NCI-H128 (cell line): ENCODE results near the gene RALGAPA2.

Experiments used
- DNase-seq: peaks from one replicate; lab custom pipeline; 2025; ENCODE audit not compliant: unreplicated experiment; lab: John Stamatoyannopoulos, UW

The RALGAPA2 gene

DNA sequence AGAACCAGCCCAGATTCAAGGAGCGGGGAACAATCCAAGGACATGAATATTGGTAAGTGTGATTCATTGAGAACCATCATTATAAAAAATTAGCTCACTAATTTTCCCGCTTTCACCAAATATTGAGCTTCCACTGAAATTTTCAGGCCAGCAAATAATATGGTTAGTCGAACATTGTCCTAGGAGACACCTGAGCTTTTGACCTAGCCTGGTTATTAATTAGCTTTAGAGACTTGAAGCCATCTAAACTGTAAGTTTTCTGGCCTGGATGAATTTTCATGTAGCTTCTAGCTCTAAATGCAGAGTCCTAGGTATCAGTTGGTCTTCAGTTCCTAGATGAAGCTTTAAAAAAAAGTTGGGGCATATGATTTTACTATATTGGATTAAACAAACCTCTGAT is 17.1 kb upstream of the RALGAPA2 start:
- DNase-seq: no peak

DNA sequence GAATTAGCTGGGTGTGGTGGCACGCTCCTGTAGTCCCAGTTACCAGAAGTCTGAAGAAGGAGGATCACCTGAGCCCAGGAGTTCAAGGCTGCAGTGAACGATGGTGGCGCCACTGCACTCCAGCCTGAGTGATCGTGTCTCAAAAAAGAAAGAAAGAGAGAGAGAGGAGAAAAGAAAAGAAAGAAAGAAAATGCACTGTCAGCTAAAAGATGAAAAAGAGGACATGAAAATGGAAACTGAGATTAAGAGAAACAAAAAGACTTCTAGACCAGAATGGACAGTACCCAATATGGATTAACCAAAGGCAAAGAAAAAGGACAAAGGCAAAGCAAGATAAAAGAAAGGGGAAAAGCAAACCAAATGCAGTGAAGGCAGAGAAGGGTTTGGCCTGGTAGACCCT is 9.0 kb upstream of the RALGAPA2 start:
- no peak for DNase-seq

DNA sequence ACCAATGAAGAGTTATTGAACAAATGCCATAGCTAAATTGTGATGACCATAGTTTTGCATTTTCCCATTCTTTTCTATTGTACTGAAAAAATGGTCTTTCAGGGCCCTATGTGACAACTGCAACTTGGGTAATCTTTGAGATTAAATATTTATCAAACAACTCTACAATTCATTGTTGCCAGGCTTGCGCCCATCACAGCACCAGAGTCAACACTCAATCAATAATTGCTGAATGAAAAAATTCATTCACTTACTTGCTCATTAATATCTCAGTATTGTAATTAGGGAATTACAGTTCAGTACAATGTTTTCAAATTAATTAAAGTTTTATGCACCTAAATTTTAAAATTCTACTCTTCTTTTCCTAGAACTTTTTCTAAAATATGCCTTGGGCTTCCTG is 7.7 kb upstream of the RALGAPA2 start:
- DNase-seq: no peak

DNA sequence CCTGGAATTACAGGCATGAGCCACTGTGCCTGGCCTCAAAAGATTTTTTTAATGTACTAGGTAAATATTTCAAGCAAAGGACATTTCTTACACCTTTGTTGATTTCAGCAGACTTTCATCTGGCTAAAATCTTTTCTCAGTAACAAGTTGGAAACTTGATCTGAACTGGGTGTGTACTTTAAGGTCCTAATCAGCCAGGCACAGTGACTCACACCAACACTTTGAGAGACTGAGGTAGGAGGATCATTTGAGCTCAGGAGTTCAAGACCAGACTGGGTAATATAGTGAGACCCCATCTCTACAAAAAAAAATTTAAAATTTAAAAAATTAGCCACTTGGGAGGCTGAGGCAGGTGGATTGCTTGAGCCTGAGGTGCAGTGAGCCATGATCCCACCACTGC is 7.0 kb upstream of the RALGAPA2 start:
- DNase-seq: no peak

DNA sequence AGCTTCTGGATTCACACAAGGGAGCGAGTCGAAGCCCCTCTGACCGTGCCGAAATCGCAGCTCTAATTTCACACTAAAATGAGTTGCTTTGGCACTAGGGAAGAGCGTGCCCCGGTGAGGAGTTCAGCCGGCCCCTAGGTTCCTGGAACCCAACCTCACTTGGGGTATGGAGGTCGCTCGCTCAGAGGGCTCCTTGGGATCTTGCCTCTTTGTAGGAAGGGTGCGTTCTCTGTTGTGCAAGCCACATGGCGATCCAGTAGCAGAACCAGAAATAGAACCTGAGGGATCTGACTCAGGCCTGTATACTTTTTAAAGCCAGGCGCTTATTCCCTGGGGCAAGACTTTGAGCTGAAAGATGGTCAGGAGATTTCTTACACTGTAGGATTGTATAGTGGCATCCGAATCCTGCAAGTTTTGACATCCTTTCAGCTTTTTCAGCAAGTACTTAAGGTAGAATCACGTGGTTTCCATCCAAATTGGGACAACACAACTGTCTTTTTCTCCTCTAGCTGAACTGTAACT is 861 bp upstream of the RALGAPA2 start:
- DNase-seq: no peak

DNA sequence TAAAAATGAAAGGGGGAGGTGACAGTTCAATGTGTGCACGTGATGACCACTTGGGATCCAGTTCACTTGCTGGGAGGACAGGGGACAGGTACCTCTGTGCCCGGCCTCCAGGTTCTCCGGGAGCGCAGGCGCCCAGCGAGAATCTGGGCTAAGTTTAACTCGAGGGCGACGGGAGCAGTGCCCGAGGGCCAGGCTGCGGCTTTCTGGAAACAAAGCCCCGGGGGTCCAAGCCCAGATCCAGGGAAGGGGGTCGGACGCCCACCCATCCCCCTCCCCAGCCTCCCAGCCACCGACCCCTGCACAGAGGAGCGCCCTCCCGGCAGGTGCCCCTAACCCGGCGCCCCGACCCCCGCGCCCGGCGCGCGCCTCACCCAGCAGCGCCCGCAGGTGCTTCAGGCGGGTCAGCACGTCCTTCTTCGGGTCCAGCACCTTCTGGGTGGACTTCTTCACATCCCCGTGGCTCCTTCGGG is 405 bp downstream of the RALGAPA2 start:
- no peak for DNase-seq

DNA sequence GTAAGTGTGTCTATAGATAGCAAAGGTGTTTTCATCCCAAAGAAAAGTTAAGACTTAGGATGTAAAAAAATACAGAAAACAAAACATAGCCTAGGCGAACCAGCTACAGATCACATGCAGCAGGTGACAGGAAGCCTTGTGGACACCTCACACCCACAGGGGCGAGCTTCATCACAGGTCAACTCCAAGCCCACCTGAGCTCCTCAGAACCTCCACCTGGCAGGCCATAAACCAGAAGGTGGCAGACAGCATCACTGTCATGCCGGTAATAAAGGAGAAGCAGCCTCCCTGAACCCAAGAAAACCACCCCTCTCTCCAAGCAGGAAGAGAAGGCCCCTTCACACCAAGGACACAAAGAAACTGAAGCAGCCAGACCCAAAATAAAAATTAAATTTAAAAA is 1.0 kb downstream of the RALGAPA2 start:
- no peak for DNase-seq

DNA sequence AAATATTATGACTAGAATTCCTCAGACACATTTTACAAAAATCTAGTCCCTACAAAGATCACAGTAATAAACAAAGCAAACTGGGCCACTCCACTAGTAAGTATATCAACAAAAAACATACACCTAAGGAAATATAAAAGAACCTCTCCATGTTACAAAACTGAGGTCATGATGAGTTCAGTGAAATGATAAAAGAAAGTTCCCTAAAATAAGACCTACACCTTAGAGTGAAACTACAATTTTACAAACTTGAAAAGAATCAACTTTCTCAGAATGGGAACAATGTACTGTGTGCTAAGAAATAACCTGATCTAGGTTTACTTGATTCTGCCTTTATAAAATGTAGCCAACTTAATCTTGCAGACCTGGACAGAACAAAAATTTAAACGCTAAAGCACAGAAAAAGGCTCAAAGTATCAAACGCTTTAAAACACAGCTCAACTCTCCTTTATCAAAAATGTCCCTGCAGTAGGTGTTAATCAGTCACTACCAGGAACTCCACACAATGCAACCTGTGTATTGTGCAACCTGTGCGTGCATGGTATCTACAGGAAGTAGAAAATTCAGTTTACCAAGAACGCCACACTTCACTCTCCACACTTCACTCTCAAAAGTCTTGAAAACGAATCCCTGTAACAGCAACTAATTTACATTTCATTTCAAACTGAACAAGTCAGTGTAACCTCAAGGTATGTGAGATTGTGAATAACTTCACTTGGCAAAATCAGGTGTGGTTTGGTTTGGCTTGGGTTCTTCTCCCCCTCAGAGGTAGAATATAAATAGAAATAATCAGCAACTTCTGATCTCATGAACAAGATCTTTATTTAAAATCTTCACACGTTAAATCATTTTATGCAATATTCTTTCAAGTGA is 1.8 kb downstream of the RALGAPA2 start:
- no peak for DNase-seq

DNA sequence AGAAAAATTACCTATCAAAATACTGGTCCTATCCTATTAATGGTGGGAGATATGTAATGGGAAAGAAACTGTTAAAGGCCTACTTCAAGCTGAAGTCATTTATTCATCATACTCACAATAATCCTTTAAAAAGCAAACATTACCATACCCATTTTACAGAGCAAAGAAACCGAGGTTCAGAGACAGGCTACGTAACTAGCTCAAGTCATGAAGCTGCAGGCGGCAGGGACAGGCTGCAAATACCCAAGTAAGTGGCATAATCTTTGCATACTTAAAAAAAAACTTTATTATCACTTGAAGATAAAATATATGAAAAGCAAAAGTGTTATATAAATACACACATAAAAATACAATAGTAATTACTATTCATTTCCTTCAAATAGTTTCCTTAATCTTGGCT is 2.6 kb downstream of the RALGAPA2 start:
- DNase-seq: no peak

DNA sequence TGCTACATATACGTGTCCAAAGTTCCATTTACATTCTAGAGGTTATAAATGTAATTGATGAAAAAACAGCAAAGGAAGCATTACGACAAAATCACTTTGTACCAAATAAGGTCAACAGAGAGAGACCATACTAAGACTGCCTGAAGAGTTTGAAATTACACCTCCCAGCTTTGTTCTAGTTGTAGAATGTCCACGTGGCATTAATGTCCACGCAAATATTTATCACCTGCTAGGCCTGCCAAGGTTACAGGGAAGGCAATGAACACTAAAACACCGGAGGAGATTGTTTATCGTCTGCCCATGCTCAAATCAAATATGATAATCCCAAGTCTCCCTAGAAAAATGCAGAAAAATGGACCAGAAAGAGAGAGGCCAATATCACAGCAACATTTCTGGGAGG is 6.2 kb downstream of the RALGAPA2 start:
- DNase-seq: no peak

DNA sequence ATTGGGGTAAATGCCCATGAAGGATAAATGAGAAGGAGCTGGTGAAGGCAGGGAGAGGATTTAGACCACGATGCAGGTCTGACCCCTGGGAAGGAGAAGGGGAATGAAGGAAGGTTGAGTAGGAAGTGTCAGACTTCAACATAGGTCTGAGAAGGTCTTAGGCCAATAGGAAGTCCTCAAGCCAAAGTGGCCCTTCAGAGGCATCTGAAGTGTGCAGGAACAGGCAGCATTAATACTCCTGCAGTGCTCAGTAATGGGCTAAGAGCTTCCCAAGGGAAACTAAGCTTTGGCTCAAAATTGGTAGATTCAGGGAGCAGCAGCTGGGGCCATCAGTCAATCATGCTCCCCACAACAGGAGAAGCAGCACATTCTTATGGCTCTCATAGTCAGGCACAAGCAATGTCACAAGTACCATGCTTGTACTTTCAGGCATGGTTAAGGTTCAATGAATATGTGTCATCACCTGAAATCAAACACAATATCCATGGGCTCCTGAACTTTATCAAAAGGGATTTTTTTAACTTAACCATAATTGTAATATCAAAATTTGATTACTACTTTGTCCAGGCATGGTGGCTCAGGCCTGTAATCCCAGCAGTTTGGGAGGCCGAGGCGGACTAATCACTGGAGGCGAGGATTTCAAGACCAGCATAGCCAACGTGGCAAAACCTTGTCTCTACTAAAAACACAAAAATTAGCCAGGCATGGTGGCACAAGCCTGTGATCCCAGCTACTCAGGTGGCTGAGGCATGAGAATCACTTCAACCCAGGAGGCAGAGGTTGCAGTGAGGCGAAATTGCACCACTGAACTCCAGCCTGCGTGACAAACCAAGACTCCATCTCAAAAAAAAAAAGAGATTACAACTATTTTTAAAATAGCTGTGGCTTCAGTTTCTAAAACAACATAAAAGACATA is 9.9 kb downstream of the RALGAPA2 start:
- DNase-seq: no peak

DNA sequence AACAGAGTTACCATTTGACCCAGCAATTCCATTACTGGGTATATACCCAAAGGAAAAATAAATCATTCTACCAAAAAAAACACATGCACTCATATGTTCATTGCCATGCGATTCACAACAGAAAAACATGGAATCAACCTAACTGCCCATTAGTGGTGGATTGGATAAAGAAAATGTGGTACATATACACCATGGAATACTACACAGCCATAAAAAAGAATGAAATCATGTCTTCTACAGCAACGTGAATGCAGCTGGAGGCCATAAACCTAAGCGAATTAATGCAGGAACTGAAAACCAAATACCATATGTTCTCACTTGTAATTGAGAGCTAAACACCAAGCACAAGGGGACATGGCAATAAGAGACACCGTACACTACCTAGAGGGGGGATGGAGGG is 12.5 kb downstream of the RALGAPA2 start:
- DNase-seq: no peak

DNA sequence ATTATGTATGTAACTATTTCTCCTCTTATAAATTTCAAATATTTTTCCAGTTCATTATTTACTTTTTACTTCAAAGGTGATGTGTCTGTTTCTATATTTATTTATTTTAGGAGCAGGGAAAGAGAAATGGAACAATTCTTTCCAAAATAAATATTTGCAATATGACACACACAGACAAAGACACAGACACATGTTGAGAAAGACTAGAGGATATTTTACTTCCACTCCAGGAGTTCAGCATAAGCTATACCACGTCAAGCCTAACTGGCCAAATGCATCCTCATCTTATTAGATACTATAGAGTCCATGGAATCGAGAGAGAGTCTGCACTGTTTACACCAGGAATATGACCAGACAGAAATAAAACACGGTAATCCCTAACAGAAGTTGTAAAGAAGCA is 13.3 kb downstream of the RALGAPA2 start:
- no peak for DNase-seq

DNA sequence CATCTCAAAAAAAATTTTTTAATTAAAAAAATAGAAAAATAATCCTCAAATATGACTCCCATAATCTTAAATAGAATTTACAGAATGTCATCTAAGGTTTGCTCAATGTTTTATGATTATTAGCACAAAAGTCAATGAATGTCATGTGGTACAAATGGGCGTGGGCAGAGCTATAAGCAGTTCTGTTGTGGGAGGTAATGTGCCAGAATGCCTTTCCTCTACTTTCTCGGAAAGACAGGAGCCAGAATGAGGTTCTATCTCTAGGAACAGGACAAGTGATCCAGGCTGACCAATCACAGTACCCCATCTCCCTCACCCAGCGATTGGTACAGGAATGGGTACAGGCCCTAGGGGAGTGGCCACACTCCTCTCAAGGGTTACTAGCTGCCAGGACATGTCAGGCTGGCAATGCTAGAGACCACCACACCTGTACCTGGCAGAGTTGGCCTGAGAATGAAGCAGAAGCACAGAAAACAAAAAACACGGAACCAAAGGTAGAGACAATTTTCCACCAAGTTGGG is 15.1 kb downstream of the RALGAPA2 start:
- no peak for DNase-seq

DNA sequence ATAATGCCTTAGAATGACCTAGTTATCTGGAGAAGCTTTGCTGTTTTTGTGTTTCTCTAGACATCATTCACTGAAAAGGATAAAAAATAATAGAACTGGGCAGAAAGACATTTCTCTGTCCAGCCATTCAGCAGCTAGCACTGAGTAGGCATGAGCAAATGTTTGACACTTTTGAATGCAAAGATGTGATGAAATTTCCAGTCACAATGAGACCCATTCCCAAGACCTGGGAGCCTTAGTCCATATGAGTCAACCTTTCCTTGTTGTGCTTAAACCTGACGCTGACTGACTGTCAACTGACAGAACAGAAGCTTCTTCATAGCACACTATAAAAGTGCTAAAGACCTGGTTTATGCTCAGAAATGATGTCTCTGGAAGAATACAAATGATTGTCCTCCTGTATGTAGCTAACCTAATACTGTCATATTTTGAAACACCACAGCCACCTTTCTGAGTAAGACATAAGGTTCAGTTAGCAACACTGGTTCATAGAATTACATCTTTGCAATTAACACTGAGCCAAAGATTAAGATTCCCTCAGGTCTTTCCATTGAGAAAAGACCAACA is 17.1 kb downstream of the RALGAPA2 start:
- no peak for DNase-seq

DNA sequence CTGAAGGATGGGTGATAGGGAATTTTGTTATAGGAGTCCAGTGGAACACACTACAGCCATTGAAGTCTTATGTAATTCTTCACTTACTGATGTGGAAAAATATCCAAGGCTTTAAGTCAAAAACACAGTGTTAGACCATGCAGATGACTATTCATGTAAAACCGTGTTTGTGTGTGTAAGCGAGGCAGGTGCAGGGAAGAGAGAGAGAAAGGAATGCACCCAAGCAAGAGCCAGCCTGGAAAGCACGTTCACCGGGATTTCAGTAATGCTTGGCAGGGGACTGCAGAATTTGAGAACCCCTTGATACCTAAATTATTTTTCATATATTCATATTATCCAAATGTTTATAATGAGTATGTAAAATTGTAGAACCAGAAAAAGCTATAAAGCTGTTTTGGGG is 17.9 kb downstream of the RALGAPA2 start:
- no peak for DNase-seq

DNA sequence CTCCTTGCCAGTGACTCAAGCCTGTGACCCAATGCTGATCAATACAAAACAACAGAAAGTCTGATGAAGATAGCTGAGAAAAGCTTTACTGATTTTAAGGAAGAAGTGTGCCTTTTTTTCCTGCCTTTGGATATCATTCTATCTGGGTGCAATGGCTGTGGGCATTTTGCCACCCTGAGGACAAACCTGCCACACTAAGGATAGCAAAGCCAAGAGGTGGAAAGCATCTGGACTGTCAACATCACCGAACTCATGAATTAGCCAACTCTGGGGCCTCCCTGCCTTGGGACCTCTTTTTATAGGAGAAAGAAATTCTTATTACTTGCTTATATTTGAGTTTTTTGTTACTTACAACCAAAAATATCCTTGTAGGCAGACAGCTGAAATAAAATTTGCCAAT is 19.9 kb downstream of the RALGAPA2 start:
- no peak for DNase-seq

DNA sequence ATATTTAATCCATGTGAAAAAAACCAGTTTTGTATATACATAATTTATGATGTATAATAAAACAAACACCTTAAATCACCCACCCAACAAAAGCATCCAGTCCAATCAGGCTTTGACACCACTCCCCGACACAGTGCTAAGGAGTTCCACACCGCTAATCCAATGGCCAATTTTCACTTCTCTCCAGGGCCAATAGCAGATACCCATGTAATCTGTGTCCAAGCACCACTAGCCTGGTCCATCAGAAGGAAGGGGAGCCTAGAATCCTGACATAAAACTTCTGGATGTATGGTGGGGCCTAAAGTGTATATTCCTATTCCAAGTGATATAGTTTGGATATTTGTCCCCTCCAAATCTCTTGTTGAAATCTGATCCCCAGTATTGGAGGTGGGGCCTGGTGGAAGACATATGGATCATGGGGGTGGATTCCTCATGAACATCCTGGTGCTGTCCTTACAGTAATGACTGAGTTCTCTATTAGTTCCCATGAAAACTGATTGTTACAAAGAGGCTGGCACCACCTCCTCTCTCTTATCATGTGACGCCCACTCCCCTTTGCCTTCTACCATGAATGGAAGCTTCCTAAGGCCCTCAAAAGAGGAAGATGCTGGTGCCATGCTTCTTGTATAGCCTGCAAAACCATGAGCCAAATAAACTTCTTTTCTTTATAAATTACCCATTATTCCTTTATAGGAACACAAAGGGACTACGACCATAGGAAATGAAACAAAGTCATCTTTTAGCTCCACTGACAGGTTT is 20.8 kb downstream of the RALGAPA2 start:
- no peak for DNase-seq

DNA sequence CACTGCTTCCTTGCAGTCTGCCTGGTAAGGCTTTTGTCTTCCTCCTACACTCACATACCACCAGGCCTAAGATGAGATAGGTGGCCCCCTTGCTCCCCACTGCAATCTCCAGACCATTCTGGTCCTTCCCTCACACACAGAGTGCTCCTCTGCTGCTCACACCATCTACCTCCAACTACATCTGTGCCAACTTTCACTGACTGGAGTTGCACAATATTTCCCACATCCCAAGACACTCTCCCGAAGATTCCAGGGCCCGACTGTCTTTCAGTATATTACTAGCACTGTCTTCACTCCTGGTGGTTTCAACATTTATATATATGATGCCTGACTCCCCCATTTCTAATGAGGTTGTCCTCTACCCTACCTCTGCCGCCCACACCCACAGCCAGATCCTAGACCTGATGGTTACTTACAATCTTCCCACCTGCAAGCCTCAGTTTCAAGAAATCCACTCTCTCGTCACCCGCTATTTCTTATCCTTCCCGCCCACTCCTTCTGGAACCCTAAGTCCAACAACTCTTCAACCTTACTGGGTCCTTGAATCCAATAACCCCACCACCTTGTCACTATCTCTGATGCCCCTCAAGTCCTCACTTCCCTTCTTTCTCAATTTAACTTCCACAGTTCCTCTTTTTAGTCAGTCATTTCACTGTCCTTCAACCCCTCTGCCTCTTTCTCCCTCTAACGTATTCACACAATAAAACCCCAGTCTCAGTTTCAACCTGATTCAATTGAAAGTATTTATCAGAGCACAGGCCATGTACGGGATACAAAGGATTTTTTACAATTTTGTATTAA is 21.6 kb downstream of the RALGAPA2 start:
- no peak for DNase-seq

DNA sequence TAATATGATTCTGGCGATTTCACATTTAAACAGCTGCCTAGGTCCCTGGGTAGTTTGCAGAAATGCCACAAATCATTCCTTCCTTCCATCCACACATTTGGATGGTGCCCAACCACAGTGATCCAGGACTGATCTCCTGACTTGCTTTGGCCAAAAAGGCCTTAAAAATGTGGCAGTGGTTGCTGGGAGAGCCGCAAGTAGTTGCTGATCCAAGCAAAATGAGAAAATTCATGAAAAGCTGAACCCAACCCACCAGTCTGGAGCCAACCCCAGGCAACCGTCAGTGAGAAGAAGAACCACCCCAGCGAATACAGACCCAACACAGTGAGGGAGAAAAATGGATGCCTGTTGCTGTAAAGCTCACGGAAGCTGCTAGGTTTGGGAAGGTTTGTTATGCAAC is 25.1 kb downstream of the RALGAPA2 start:
- no peak for DNase-seq
